Stomach (tissue), 4 donors: ENCODE results near the gene PLXNA1.

ENCODE experiments used
- CTCF ChIP-seq, 7 experiments: fragments of 450-650 bp in 4 of 7; fragments of 200-600 bp in 3 of 7; sonication (generic) in 3 of 7; IDR thresholded peaks; one replicate each; pipeline ENCODE4 v1.5.1; 2016 to 2019; ENCODE audit warnings: antibody characterized with exemption in 7 of 7, control low read depth in 2 of 7, mild to moderate bottlenecking in 1 of 7
- EP300 ChIP-seq: sonication (generic); formaldehyde crosslinking; IDR thresholded peaks from one replicate; pipeline ENCODE4 v1.6.1; 2017; ENCODE audit warnings: antibody characterized with exemption
- POLR2A ChIP-seq, 4 donors: fragments of 450-650 bp; IDR thresholded peaks; one replicate each; pipeline ENCODE4 v1.6.1; 2016; ENCODE audit warnings: antibody characterized with exemption in 4 of 4, control low read depth in 2 of 4, mild to moderate bottlenecking in 1 of 4, moderate library complexity in 1 of 4
- POLR2AphosphoS5 ChIP-seq, 3 donors: sonication (generic); formaldehyde crosslinking; IDR thresholded peaks; one replicate each; pipeline ENCODE4 v1.6.1; 2016; ENCODE audit warnings: antibody characterized with exemption in 3 of 3

- TF ChIP-seq CTCF (IDR thresholded peaks at IDR 0.05): no peak
- no peak for TF ChIP-seq POLR2AphosphoS5 (IDR thresholded peaks at IDR 0.05)
- TF ChIP-seq POLR2A (IDR thresholded peaks at IDR 0.05): no peak
- no peak for TF ChIP-seq EP300
Observed at GRCh38 chr3:127027811-127028548, 45.1 kb downstream of the PLXNA1 start.
